ENCODE results near the gene S100A7A.

Gene S100A7A

DNA sequence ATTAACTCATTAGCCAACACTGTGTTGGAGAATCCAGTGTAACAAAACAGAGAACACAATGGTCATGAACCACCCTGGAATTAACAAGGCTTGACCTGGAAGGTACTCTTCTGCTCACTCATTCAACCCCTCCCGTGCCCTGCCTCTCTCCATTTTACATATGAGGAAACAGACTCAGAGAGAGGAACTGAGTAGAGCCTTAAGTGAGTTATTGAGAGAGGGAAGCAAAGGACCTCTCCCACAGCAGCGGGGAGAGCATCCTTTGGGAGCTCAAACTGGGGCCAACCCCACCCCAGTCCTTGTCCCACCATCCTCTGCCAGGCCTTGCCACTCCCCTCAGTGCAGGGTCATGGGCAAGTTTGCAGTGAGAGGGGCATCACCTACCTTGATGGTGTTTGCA, 42.2 kb upstream of the S100A7A start:
- H3K36me3 ChIP-seq (ENCODE audit: control insufficient read depth in 2 of 2, insufficient read depth in 1 of 2, low read length in 2 of 2) = no peaks in the 10 kb centered on the region
- H3K4me3 ChIP-seq (ENCODE audit: low read depth, low read length) = no peak overlapping the region
- TF ChIP-seq ZNF626 (tag by site-specific recombination; IDR thresholded peaks at IDR 0.05) (no peak), ZNF112 (tag by site-specific recombination; IDR thresholded peaks at IDR 0.05) (no peak), ZFP3 (tag by site-specific recombination; IDR thresholded peaks at IDR 0.05; ENCODE audit: low read depth) (no peak), ZNF558 (tag by site-specific recombination; IDR thresholded peaks at IDR 0.05) (no peak), KLF7 (tag by site-specific recombination; IDR thresholded peaks at IDR 0.05; ENCODE audit: borderline replicate concordance) (no peak), ZNF221 (tag by site-specific recombination; IDR thresholded peaks at IDR 0.05; ENCODE audit: borderline replicate concordance) (no peak)
- TF ChIP-seq, protein P1, sequence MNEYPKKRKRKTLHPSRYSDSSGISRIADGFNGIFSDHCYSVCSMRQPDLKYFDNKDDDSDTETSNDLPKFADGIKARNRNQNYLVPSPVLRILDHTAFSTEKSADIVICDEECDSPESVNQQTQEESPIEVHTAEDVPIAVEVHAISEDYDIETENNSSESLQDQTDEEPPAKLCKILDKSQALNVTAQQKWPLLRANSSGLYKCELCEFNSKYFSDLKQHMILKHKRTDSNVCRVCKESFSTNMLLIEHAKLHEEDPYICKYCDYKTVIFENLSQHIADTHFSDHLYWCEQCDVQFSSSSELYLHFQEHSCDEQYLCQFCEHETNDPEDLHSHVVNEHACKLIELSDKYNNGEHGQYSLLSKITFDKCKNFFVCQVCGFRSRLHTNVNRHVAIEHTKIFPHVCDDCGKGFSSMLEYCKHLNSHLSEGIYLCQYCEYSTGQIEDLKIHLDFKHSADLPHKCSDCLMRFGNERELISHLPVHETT (tag by site-specific recombination; IDR thresholded peaks at IDR 0.05) = no peak
- no peaks in the 10 kb centered on the region for H3K9me3 ChIP-seq (ENCODE audit: control insufficient read depth, insufficient read depth, low read depth, low read length)
- H3K4me1 ChIP-seq (ENCODE audit: control insufficient read depth, insufficient read depth, low read length) = no peaks in the 10 kb centered on the region
- ChIA-PET POLR2A (no interaction called here), CTCF (no interaction called here)
- no peak overlapping the region for H3K27ac ChIP-seq (ENCODE audit: extremely low read depth, low read depth, low read length)

GRCh38 chr1:153375511-153375910, 40.8 kb upstream of the S100A7A start, which contains the start of gene S100A12:
Gene S100A12, minus strand, starts transcription at chr1:153375621. Its CDS starts 1,029 bp downstream, at chr1:153374592.
- TF ChIP-seq ZNF140 (tag by site-specific recombination; IDR thresholded peaks at IDR 0.05) (no peak), ZBTB10 (tag by site-specific recombination; IDR thresholded peaks at IDR 0.05) (no peak), ZBTB1 (tag by site-specific recombination; IDR thresholded peaks at IDR 0.05) (no peak), KLF7 (tag by site-specific recombination; IDR thresholded peaks at IDR 0.05; ENCODE audit: borderline replicate concordance) (no peak), ZNF169 (tag by site-specific recombination; IDR thresholded peaks at IDR 0.05) (no peak), YY2 (tag by site-specific recombination; IDR thresholded peaks at IDR 0.05) (no peak)
- Histone ChIP-seq H3K9me3 (ENCODE audit: control insufficient read depth, insufficient read depth, low read depth, low read length) (no peaks in the 10 kb centered on the region), H3K4me1 (ENCODE audit: control insufficient read depth, insufficient read depth, low read length) (no peaks in the 10 kb centered on the region), H3K36me3 (ENCODE audit: control insufficient read depth in 2 of 2, insufficient read depth in 1 of 2, low read length in 2 of 2) (no peaks in the 10 kb centered on the region), H3K4me3 (ENCODE audit: low read depth, low read length) (no peak within 1 kb of the TSS), H3K27ac (ENCODE audit: extremely low read depth, low read depth, low read length) (no peak within 1 kb of the TSS)
- POLR2A ChIA-PET = interaction anchor here (0.7 kb wide), 1 partner anchor 31 kb away, joined by 3 read pairs; no protein-coding TSS in a partner anchor
- CTCF ChIA-PET = interaction anchor here (0.5 to 1.3 kb wide), 7 partner anchors 19 to 1222 kb away, joined by 3 to 6 read pairs (median 3); no protein-coding TSS in a partner anchor

GRCh38 chr1:153379591-153379990, 36.7 kb upstream of the S100A7A start:
- TF ChIP-seq, protein P2, sequence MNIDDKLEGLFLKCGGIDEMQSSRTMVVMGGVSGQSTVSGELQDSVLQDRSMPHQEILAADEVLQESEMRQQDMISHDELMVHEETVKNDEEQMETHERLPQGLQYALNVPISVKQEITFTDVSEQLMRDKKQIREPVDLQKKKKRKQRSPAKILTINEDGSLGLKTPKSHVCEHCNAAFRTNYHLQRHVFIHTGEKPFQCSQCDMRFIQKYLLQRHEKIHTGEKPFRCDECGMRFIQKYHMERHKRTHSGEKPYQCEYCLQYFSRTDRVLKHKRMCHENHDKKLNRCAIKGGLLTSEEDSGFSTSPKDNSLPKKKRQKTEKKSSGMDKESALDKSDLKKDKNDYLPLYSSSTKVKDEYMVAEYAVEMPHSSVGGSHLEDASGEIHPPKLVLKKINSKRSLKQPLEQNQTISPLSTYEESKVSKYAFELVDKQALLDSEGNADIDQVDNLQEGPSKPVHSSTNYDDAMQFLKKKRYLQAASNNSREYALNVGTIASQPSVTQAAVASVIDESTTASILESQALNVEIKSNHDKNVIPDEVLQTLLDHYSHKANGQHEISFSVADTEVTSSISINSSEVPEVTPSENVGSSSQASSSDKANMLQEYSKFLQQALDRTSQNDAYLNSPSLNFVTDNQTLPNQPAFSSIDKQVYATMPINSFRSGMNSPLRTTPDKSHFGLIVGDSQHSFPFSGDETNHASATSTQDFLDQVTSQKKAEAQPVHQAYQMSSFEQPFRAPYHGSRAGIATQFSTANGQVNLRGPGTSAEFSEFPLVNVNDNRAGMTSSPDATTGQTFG (tag by site-specific recombination; IDR thresholded peaks at IDR 0.05; ENCODE audit: borderline replicate concordance) = no peak
- TF ChIP-seq KLF1 (tag by site-specific recombination; IDR thresholded peaks at IDR 0.05) (no peak), ZNF274 (IDR thresholded peaks at IDR 0.05; ENCODE audit: low read length) (no peak), ZNF274 (tag by site-specific recombination; IDR thresholded peaks at IDR 0.05; ENCODE audit: borderline replicate concordance) (no peak), ZNF548 (tag by site-specific recombination; IDR thresholded peaks at IDR 0.05) (no peak), ZNF837 (tag by site-specific recombination; IDR thresholded peaks at IDR 0.05) (no peak), ZBTB6 (tag by site-specific recombination; IDR thresholded peaks at IDR 0.05) (no peak), ZNF596 (tag by site-specific recombination; IDR thresholded peaks at IDR 0.05) (no peak), ZNF10 (tag by site-specific recombination; IDR thresholded peaks at IDR 0.05) (no peak), ZNF747 (tag by site-specific recombination; IDR thresholded peaks at IDR 0.05) (no peak), INSM2 (tag by site-specific recombination; IDR thresholded peaks at IDR 0.05) (no peak), GFI1B (tag by site-specific recombination; IDR thresholded peaks at IDR 0.05) (no peak), ZNF140 (tag by site-specific recombination; IDR thresholded peaks at IDR 0.05) (no peak)
- CTCF ChIA-PET = no interaction called here
- Histone ChIP-seq H3K4me1 (ENCODE audit: control insufficient read depth, insufficient read depth, low read length) (no peaks in the 10 kb centered on the region), H3K9me3 (ENCODE audit: control insufficient read depth, insufficient read depth, low read depth, low read length) (peaks cover 3% of the 10 kb centered on the region; the same call in 1 of the 2 replicates), H3K27ac (ENCODE audit: extremely low read depth, low read depth, low read length) (no peak overlapping the region), H3K36me3 (ENCODE audit: control insufficient read depth in 2 of 2, insufficient read depth in 1 of 2, low read length in 2 of 2) (no peaks in the 10 kb centered on the region), H3K4me3 (ENCODE audit: low read depth, low read length) (no peak overlapping the region)
- POLR2A ChIA-PET = no interaction called here

Measured in HEK293 (cell line).